ENCODE measurements around the gene SPINK8.

- TF ChIP-seq CTCF (conservative IDR thresholded peaks at IDR 0.05; ENCODE audit: low read length): no peak
- no peak for TF ChIP-seq EZH2phosphoT487 (IDR thresholded peaks at IDR 0.05; ENCODE audit: borderline replicate concordance)
These were observed 5.2 kb upstream of the SPINK8 start for GRCh38 chr3:48338635-48339034.
